CD14-positive monocyte (primary cell): ENCODE results near the gene TXK. TPM values are rescaled to one million over a fixed set of nuclear protein-coding genes. Genes with fewer than 3 reads are reported as not detected.

Experiments used
- DNase-seq, 3 donors: peaks; one replicate each; pipeline ENCODE4 v3.0.0-alpha.2; 2011 to 2022
- H2AFZ ChIP-seq: 2 replicates; pipeline ENCODE4 v1.6.0; 2012; ENCODE audit warnings: mild to moderate bottlenecking, low read depth, low read length, inconsistent platforms; ENCODE audit not compliant: insufficient read depth, poor library complexity, severe bottlenecking
- H3K27ac ChIP-seq, 2 donors: 1 replicate in 1 of 2; 2 replicates in 1 of 2; pipeline ENCODE4 v1.5.1; 2012 to 2013; ENCODE audit warnings: low read length in 2 of 2, control low read depth in 1 of 2, inconsistent platforms in 1 of 2, low read depth in 1 of 2, mild to moderate bottlenecking in 1 of 2
- H3K27me3 ChIP-seq, 2 donors: one replicate each; pipeline versions ENCODE4 v1.6.0 to v1.6.1; 2011 to 2013; ENCODE audit warnings: low read length in 2 of 2; ENCODE audit not compliant: control insufficient read depth in 2 of 2, insufficient read depth in 2 of 2
- H3K36me3 ChIP-seq, 2 donors: replicated peaks in 1 of 2; 1 replicate in 1 of 2; 2 replicates in 1 of 2; pipeline versions ENCODE4 v1.5.1 to v1.6.1; 2012 to 2013; ENCODE audit warnings: low read length in 2 of 2, control low read depth in 1 of 2, inconsistent platforms in 1 of 2, mild to moderate bottlenecking in 1 of 2; ENCODE audit not compliant: insufficient read depth in 2 of 2, control insufficient read depth in 1 of 2
- H3K4me1 ChIP-seq, 2 donors: 1 replicate in 1 of 2; 2 replicates in 1 of 2; pipeline versions ENCODE4 v1.5.1 to v1.6.1; 2012 to 2013; ENCODE audit warnings: low read length in 2 of 2, control low read depth in 1 of 2, inconsistent platforms in 1 of 2, mild to moderate bottlenecking in 1 of 2, moderate library complexity in 1 of 2; ENCODE audit not compliant: insufficient read depth in 2 of 2, control insufficient read depth in 1 of 2
- H3K4me2 ChIP-seq: replicated peaks from 2 replicates; pipeline ENCODE3; 2012; ENCODE audit warnings: low read length, moderate library complexity, mild to moderate bottlenecking; ENCODE audit not compliant: poor library complexity, severe bottlenecking; ENCODE audit errors: extremely low read depth
- H3K4me3 ChIP-seq, 3 experiments: fragments of 200-600 bp in 1 of 3; sonication (generic) in 1 of 3; replicated peaks in 1 of 3; 1 replicate in 2 of 3; 2 replicates in 1 of 3; pipeline ENCODE4 v1.5.1; 2011 to 2013; ENCODE audit warnings: low read length in 3 of 3, mild to moderate bottlenecking in 3 of 3, control low read depth in 2 of 3, low read depth in 2 of 3, inconsistent platforms in 1 of 3, moderate library complexity in 1 of 3
- H3K79me2 ChIP-seq: 2 replicates; pipeline ENCODE4 v1.6.0; 2012; ENCODE audit warnings: mild to moderate bottlenecking, control low read depth, inconsistent platforms, low read length, moderate library complexity; ENCODE audit not compliant: insufficient read depth
- H3K9ac ChIP-seq: 2 replicates; pipeline ENCODE4 v1.6.0; 2017; ENCODE audit warnings: low read length, mild to moderate bottlenecking; ENCODE audit not compliant: insufficient read depth, poor library complexity, severe bottlenecking
- H3K9me3 ChIP-seq, 2 donors: replicated peaks in 1 of 2; 1 replicate in 1 of 2; 2 replicates in 1 of 2; pipeline versions ENCODE4 v1.5.1 to v1.6.1; 2012 to 2013; ENCODE audit warnings: low read length in 2 of 2, control low read depth in 1 of 2; ENCODE audit not compliant: control insufficient read depth in 1 of 2, insufficient read depth in 1 of 2
- H4K20me1 ChIP-seq: 2 replicates; pipeline ENCODE4 v1.6.0; 2012; ENCODE audit warnings: mild to moderate bottlenecking, low read length, control low read depth, moderate library complexity; ENCODE audit not compliant: insufficient read depth
- H3K27ac Mint-ChIP-seq, 7 donors: one replicate each; pipeline ENCODE4 v1.8.0; 2020; ENCODE audit warnings: mild to moderate bottlenecking in 7 of 7, mixed read lengths in 7 of 7, moderate library complexity in 6 of 7, inconsistent platforms in 2 of 7
- H3K27me3 Mint-ChIP-seq, 3 donors: one replicate each; pipeline ENCODE4 v1.8.0; 2021 to 2022; ENCODE audit warnings: low read depth in 3 of 3, mild to moderate bottlenecking in 3 of 3, mixed read lengths in 3 of 3, moderate library complexity in 3 of 3, inconsistent platforms in 1 of 3
- H3K36me3 Mint-ChIP-seq, 2 donors: one replicate each; pipeline ENCODE4 v1.8.0; 2020; ENCODE audit warnings: mixed read lengths in 2 of 2, inconsistent platforms in 1 of 2, mild to moderate bottlenecking in 1 of 2
- H3K4me1 Mint-ChIP-seq: one replicate; pipeline ENCODE4 v1.8.0; 2020; ENCODE audit warnings: mild to moderate bottlenecking, mixed read lengths
- H3K4me3 Mint-ChIP-seq, 2 donors: one replicate each; pipeline ENCODE4 v1.8.0; 2020; ENCODE audit warnings: mild to moderate bottlenecking in 2 of 2, mixed read lengths in 2 of 2, moderate library complexity in 1 of 2
- H3K9me3 Mint-ChIP-seq, 7 donors: one replicate each; pipeline ENCODE4 v1.8.0; 2020 to 2022; ENCODE audit warnings: mixed read lengths in 7 of 7, mild to moderate bottlenecking in 6 of 7, moderate library complexity in 6 of 7, inconsistent platforms in 2 of 7
- WGBS: methylation state at CpG from one replicate; pipeline ENCODE4 v1.1.5; 2013; ENCODE audit warnings: missing lambda C conversion rate; ENCODE audit not compliant: insufficient coverage; 5-methylcytosine and 5-hydroxymethylcytosine counted together
- intact Hi-C, 2 donors: fragments of 100-400 bp; cut with micrococcal nuclease; formaldehyde crosslinking; loops; one replicate each; pipeline versions ENCODE4 v1.15.0 to v1.15.1; 2023
- polyA plus RNA-seq, 3 donors: library from polyadenylated mRNA; depleted of rRNA in 1 of 3; unstranded in 2 of 3; stranded (reverse) in 1 of 3; fragments of 300-500 nt in 2 of 3; fragments of >200 nt in 1 of 3; fragmentation: Illumina TruSeq in 2 of 3; gene quantifications; 1 replicate in 2 of 3; 2 replicates in 1 of 3; pipeline ENCODE4 v1.2.3, GENCODE V29; 2012 to 2021
- TF ChIP-seq, protein P1 (sequence below): fragments of 200-600 bp; IDR thresholded peaks from one replicate; pipeline ENCODE4 v1.8.0; 2022; ENCODE audit warnings: antibody characterized with exemption, mild to moderate bottlenecking

The TXK gene
- polyA plus RNA-seq, 3 donors, result 0.13 to 0.93 (median 0.54) TPM

DNA sequence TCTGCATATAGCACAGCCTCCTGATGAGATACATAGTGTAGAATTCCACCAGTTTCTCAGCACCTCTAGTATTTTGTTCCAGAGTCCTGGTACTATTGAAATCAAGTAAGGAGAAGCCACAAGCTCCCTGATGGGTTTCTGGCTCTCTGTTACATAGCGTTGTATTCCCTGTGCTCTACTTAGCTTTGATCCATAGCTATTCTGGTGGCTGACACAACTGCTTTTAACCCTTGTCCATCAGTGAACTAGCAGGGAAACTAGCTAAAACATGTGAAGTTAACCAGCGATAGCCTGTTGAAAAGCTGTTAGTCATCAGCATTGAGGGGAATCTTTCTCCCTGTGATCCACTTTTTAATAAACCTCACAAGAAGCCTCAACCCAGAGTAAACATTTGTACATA, 90.5 kb downstream of the TXK start:
- no peaks in the 10 kb centered on the region for H3K36me3 ChIP-seq
- Mint-ChIP-seq H3K4me1 (peaks cover 36% of the 10 kb centered on the region), H3K9me3 (peaks cover 0 to 2% (median 0%) of the 10 kb centered on the region in 7 donors), H3K27ac (no peak overlapping the region), H3K27me3 (peaks cover 22 to 42% (median 29%) of the 10 kb centered on the region in 3 donors), H3K36me3 (peaks cover 4 to 9% of the 10 kb centered on the region in 2 donors), H3K4me3 (no peak overlapping the region)
- no peak for DNase-seq
- H3K27me3 ChIP-seq, result peaks cover 18 to 25% of the 10 kb centered on the region in 2 donors
- H3K4me3 ChIP-seq, result no peak overlapping the region
- TF ChIP-seq, protein P1, sequence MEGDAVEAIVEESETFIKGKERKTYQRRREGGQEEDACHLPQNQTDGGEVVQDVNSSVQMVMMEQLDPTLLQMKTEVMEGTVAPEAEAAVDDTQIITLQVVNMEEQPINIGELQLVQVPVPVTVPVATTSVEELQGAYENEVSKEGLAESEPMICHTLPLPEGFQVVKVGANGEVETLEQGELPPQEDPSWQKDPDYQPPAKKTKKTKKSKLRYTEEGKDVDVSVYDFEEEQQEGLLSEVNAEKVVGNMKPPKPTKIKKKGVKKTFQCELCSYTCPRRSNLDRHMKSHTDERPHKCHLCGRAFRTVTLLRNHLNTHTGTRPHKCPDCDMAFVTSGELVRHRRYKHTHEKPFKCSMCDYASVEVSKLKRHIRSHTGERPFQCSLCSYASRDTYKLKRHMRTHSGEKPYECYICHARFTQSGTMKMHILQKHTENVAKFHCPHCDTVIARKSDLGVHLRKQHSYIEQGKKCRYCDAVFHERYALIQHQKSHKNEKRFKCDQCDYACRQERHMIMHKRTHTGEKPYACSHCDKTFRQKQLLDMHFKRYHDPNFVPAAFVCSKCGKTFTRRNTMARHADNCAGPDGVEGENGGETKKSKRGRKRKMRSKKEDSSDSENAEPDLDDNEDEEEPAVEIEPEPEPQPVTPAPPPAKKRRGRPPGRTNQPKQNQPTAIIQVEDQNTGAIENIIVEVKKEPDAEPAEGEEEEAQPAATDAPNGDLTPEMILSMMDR, result no peak
- no peak overlapping the region for H3K9ac ChIP-seq
- H2AFZ ChIP-seq, result no peak overlapping the region
- no peaks in the 10 kb centered on the region for H3K79me2 ChIP-seq
- H3K9me3 ChIP-seq, result no peaks in the 10 kb centered on the region
- WGBS, result 100% methylated on average over 1 of the region's 2 CpGs
- H4K20me1 ChIP-seq, result no peaks in the 10 kb centered on the region
- H3K4me2 ChIP-seq, result no peak overlapping the region
- peaks cover 25 to 29% of the 10 kb centered on the region in 2 donors for H3K4me1 ChIP-seq
- intact Hi-C loops, result loop anchor here in 1 of 2 donors (10.0 kb wide), 1 partner anchor 119 kb away; no protein-coding TSS in a partner anchor
- no peak overlapping the region for H3K27ac ChIP-seq

GRCh38 chr4:48042979-48043461, 91.0 kb downstream of the TXK start:
- Histone ChIP-seq H3K36me3 (no peaks in the 10 kb centered on the region), H3K79me2 (no peaks in the 10 kb centered on the region), H3K27me3 (peaks cover 18 to 25% of the 10 kb centered on the region in 2 donors), H3K4me1 (peaks cover 20 to 27% of the 10 kb centered on the region in 2 donors), H3K9ac (no peak overlapping the region), H3K27ac (no peak overlapping the region), H3K4me3 (no peak overlapping the region), H3K9me3 (no peaks in the 10 kb centered on the region), H3K4me2 (no peak overlapping the region), H2AFZ (no peak overlapping the region), H4K20me1 (no peaks in the 10 kb centered on the region)
- Mint-ChIP-seq H3K9me3 (peaks cover 0 to 2% (median 0%) of the 10 kb centered on the region in 7 donors), H3K36me3 (peaks cover 4 to 9% of the 10 kb centered on the region in 2 donors), H3K4me1 (peaks cover 32% of the 10 kb centered on the region), H3K27ac (no peak overlapping the region), H3K27me3 (peaks cover 22 to 42% (median 29%) of the 10 kb centered on the region in 3 donors), H3K4me3 (peak overlapping the region in 1 of 2 donors; percentile 31)
- no CpG with 5 or more reads among the region's 3 CpGs for WGBS
- intact Hi-C loops, result loop anchor here in 1 of 2 donors (10.0 kb wide), 1 partner anchor 118 kb away; no protein-coding TSS in a partner anchor
- TF ChIP-seq, protein P1, result no peak
- DNase-seq, result no peak
